Germinal center (tissue), 1 donor: Measurements from ENCODE around the gene MEX3D.
"Not testable (repeated sequence)": the region's sequence is repeated elsewhere in the genome, so short reads cannot be mapped to it uniquely, and the experiment has no call there.

ENCODE experiments used
- DNase-seq: peaks from one replicate; pipeline ENCODE4 v3.0.0; 2012; ENCODE audit warnings: mixed read lengths, low spot score

MEX3D gene

DNA sequence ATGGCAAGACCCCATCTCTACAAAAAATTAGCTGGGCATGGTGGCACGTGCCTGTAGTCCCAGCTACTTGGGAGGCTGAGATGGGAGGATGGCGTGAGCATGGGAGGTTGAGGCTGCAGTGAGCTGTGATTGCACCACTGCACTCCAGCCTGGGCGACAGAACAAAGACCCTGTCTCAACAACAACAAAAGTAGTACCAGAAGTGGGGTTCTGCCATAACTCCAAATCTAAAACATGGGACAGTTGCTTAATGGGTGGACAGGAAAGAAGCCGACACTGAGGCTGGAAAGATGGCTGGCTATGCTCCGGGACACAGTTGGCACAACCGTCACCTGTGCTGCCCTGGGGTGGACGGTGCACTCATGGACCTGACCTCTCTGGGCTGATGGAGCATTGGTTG, 32.4 kb downstream of the MEX3D start:
- not testable (repeated sequence) for DNase-seq

- DNase-seq = no peak
These were observed 33.2 kb downstream of the MEX3D start for GRCh38 chr19:1534972-1535371.

DNA sequence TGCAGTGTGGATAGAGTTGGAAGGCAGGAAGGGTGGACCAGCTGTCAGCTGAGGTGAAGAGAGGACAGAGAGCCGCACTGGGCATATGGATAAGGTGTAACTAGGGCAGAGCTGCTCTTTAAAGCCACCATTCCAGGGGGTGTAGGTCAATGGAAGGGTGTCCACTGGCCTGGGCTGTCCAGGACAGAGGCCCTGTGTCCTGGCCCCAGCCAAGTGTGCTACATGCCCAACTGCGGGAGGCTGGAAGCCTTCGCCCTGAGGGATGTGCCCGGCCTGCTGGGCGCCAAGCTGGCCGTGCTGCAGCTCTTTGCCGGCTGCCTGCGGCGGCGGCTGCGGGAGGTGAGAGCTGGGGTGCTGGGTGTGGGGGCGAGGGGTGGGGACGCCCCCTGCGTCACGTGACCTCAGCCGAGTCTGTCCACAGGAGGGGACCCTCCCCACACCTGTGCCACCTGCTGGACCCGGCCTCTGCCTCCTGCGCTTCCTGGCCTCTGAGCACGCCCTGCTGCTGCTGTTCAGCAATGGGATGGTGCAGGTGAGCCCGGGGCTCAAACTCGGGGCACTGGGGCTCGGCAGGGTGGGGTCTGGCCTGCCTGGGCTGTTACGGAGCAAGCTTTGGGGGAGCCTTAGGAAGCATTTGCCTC, 34.5 kb downstream of the MEX3D start:
- DNase-seq = no peak

DNA sequence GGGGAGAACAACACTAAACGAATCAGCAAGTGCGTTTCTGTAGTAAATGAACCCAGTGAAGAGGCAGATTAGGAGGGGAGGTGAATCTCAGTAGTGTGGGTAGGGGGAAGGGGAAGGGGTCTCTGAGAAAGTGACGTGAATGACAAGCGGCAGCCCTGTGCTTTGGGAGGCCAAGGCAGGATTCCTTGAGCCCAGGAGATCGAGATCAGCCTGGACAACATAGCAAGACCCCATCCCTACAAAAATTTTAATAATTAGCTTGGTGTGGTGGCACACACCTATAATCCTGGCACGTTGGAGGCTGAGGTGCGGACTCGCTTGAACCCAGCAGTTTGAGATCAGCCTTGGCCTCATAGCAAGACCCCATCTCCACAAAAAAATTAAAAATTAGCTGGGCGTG, 36.1 kb downstream of the MEX3D start:
- DNase-seq = no peak

GRCh38 chr19:1531587-1531986, 36.5 kb downstream of the MEX3D start:
- no peak for DNase-seq

- not testable (repeated sequence) for DNase-seq
These were observed 37.3 kb downstream of the MEX3D start for GRCh38 chr19:1530856-1531255.

- no peak for DNase-seq
These were observed 38.7 kb downstream of the MEX3D start for GRCh38 chr19:1529430-1529816.

DNA sequence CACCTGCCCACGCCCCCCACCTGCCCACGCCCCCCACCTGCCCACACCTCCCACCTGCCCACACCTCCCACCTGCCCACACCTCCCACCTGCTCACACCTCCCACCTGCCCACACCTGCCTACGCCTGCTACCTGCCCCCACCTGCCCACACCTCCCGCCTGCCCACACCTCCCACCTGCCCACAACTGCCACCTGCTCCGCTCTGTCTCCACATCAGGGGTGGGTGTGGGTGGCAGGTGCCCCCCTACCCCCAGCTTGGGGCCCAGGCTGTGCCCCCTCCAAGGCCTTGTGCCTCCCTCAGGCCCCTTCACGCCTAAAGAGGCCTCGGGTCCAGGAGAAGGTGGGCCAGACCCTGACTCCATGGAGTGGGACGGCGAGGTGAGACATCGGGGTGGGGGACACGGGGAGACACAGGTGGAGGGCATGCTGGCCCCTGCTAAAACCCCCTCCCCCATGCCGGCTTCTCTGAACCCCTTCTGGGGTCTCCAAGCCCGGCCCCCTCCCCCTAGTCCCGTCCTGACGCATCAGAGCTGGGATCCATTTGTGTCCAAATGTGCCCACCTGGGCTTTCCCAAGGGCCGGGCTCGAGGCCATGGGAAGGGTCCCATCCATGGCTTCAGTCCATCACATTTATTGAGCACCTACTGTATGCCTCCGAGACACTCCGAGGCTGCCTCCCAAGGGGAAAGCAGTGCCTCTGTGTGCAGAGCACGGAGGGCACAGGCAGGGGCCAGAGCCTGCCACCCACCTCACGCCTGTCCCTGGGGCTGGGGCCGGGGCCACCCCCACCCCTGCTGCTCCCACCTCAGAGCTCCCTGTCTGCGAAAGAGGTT, 39.3 kb downstream of the MEX3D start:
- DNase-seq = no peak

DNA sequence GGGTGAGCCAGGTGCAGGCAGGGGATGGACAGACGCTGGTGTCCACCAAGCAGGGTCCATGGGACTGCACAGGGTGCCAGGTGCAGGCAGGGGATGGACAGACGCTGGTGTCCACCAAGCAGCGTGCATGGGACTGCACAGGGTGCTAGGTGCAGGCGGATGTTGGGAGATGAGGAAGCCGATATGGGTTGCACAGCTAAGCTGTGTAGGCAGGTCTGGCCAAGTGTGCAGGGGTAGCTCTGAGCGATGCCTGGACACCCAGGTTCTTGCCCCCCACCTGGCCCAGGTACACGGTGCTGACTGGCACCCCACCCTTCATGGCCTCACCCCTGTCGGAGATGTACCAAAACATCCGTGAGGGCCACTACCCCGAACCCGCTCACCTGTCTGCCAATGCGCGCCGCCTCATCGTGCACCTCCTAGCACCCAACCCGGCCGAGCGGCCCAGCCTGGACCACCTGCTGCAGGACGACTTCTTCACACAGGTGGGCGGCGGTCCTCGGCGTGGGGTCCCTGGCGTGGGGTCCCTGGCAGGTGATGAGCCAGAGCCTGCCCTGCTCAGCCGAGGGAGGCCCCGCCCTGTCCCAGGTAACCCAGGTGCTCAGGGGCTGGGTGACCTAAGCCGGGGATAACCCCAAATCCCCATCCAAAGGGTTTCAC, 40.3 kb downstream of the MEX3D start:
- no peak for DNase-seq

DNA sequence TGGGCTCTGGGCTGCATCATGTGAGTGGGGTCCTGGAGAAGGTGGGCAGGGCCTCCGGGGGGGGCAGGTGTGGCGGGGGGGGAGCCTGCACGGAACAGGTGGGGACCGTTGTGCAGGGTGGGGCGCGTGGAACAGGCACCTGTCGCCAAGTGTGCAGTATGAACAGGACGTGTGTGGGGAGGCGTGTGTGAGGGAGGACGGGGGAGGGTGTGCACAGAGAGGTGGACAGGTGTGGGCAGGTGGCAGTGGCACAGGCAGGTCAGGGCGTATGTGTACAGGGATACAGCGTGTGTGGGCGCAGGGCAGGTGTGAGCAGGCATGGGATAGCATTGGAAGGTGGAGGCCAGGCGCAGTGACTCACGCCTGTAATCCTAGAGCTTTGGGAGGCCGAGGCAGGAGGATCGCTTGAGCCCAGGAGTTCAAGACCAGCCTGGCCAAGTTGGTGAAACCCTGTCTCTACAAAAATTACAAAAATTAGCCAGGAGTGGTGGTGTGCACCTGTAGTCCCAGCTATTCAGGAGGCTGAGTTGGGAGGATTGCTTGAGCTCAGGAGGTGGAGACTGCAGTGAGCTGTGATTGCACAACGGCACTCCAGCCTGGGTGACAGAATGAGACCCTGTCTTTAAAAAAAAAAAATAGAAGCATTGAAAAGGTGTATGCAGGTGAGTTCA, 41.0 kb downstream of the MEX3D start:
- no peak for DNase-seq

DNA sequence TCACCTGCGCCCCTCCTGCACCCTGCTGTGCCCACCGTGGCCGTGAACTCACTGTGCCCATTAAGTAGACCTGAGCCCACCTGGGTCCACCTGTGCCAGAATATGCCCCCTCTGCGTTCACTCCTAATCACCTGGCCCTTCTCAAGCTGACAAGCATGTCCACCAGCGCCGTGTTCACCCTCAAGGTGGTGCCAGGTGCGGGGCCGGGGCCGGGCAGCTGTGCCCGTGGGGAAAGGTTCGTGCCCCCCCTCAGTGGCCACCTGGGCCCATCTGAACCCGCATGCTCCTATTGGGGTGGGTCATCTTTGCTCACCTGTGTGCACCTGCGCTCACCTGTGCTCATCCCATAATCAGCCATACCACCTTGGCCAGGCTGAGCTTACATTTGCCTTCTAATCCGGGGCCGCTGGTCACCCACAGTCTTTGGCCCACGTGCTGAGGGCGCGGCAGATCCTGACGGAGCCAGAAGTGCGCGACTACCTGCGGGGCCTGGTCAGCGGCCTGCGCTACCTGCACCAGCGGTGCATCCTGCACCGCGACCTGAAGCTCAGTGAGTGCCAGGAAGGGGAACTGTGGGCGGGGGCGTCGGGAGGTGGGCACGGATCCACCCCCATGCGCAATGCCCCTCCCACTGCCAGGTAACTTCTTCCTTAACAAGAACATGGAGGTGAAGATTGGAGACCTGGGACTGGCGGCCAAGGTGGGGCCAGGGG, 41.9 kb downstream of the MEX3D start:
- no peak for DNase-seq

- DNase-seq = no peak
These were observed 42.8 kb downstream of the MEX3D start for GRCh38 chr19:1525343-1525742.

DNA sequence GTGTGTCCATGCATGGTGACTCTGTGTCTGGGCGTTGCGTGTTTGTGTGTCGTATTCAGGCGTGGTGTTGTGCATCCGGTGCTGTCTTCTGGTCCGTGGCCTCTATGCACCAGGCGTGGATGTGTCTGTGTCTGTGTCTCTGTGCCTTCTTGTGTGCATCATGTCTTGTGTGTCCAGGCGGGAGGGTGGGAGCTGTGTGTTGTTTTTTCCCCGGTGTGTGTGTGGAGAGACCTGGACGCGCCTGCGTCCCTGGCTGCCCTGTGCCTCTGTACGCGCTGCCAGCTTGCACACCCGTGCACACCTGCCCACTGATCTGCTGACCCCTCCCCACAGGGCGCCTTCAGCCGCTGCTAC, 43.2 kb downstream of the MEX3D start:
- DNase-seq = no peak

DNA sequence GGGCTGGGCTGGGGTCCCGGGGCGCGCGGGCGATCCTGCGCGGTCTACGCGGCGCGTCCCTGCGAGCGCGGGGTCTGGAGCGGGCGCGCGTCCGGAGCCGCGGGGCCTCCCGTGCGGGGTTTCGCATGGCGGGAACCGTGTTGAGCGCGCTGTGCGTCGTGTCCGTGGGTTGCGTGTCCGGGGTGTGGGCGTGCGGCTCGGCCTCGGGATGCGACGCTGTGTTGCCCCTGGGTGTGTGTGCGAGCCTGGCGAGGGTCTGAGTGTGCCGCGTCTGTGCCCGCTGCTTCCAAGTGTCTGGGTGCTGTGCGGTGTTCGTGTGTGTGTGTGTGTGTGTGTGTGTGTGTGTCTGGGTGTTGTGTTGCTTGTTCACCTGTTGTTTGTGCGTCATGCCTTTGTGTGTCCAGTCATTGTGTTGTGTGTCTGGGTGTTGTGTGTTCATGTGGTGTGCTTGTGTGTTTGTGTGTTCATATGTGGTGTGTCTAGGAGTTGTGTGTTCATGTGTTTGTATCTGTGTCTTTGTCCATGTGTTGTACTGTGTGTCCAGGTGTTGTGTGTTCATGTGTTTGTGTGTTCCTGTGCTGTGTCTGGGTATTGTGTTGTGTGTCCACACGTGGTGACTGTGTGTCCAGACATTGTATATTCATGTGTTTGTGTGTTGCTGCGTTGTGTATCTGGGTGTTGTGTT, 43.7 kb downstream of the MEX3D start:
- no peak for DNase-seq

DNA sequence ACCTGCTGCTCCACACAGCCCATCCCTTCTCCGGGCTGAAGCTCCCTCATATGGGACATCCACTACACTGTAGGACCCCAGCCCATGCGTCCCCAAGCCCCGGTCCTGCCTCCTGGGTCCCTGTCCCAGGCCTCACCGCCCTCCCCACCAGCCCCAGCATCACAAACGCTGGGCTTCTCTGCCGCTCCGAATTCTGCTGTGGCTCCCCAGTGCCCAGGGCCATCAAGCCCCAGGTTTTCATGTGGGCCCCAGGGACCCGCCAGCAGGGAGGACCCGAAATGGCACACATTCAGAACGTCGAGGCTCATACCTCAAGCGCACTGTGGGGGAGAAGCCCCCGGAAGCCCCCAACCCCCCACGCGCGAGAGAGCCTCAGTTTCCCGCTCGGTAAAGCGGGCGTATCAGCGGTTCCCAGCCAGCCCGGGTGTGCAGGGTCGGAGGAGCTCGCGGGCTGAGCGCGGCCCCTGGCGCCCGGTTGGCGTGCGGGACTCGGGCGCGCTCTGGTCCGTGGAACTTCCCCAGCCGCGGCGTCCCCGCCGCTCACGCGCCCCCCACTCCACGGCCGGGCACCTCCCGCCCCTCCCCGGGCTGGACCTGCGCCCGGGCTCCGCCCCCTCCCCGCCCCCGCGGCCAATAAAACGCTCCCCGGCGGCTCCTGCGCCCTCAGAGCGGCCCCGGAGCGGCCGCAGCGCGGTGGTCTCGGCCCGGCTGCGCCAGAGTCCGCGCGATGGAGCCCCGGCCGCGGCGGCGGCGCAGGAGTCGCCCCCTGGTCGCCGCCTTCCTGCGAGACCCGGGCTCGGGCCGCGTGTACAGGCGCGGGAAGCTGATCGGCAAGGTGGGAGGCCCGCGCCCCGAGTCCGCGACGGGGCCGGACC, 44.5 kb downstream of the MEX3D start, which contains the start of gene PLK5:
PLK5 (plus strand) TSS at position 666 of the 875 bp plus-strand sequence. CDS start 2,920 bp downstream, outside the sequence.
- DNase-seq = no peak

GRCh38 chr19:1522838-1523237, 45.3 kb downstream of the MEX3D start:
- DNase-seq = no peak

GRCh38 chr19:1522061-1522460, 46.1 kb downstream of the MEX3D start:
- DNase-seq = no peak

DNA sequence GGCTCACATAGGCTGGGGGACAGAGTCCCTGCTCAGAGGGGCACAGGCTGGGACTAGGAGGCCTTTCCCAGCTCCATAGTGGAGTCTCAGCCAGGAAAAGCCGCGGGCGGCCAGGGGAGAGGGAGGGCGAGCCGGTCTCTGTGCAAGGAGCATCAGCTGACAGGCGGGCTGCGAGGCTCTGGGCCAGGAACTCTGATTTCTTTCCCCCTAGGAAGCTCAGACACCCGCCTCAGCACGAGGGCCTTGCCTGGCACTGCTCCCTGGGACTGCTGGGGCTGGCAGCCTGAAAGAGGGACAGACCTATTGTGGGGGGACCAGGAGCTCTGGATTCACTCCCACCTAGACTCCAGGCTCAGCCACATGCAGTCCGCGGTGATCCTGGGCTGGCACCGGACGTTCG, 46.5 kb downstream of the MEX3D start:
- no peak for DNase-seq

GRCh38 chr19:1520203-1520780, 47.8 kb downstream of the MEX3D start:
- no peak for DNase-seq

DNA sequence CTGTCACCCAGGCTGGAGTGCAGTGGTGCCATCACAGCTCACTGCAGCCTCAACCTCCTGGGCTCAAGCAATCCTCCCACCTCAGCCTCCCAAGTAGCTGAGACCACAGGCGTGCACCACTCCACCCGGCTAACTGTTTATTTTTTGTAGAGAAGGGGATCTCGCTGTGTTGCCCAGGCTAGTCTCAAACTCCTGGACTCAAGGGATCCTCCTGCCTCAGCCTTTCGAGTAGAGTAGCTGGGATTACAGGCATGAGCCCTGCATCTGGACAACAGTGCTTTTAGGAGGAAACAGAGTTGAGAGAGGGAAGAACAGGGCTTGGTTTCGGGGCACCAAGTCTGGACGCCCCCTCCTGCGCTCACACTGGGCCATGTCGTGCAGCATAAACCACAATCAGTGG, 48.3 kb downstream of the MEX3D start:
- not testable (repeated sequence) for DNase-seq
